Osteoblast (primary cell): ENCODE data around the gene ZNF710. TPM values are rescaled to one million over a fixed set of nuclear protein-coding genes. Genes with fewer than 3 reads are reported as not detected.

Experiments
- DNase-seq: peaks from one replicate; pipeline ENCODE4 v3.0.0; 2011; ENCODE audit warnings: low spot score, mixed read lengths; ENCODE audit not compliant: insufficient read length; ENCODE audit errors: missing footprints
- H2AFZ ChIP-seq: 2 replicates; pipeline ENCODE4 v1.6.0; 2011; ENCODE audit warnings: mild to moderate bottlenecking, low read length
- H3K27ac ChIP-seq: 2 replicates; pipeline ENCODE4 v1.5.1; 2011; ENCODE audit warnings: mild to moderate bottlenecking, low read depth, low read length, moderate library complexity
- H3K27me3 ChIP-seq: 2 replicates; pipeline ENCODE4 v1.6.0; 2012; ENCODE audit warnings: mild to moderate bottlenecking, control low read depth, inconsistent platforms, low read length, moderate library complexity; ENCODE audit not compliant: insufficient read depth
- H3K36me3 ChIP-seq: 2 replicates; pipeline ENCODE4 v1.5.1; 2011; ENCODE audit warnings: mild to moderate bottlenecking, low read length, control low read depth, moderate library complexity; ENCODE audit not compliant: insufficient read depth
- H3K4me1 ChIP-seq: 2 replicates; pipeline ENCODE4 v1.5.1; 2011; ENCODE audit warnings: mild to moderate bottlenecking, low read length, control low read depth, moderate library complexity; ENCODE audit not compliant: insufficient read depth
- H3K4me2 ChIP-seq: 2 replicates; pipeline ENCODE4 v1.6.0; 2011; ENCODE audit warnings: mild to moderate bottlenecking, low read length; ENCODE audit not compliant: insufficient read depth
- H3K4me3 ChIP-seq: fragments of 200-600 bp; sonication (generic); 3 replicates; pipeline ENCODE4 v1.5.1; 2012; ENCODE audit warnings: mild to moderate bottlenecking, low read length, inconsistent platforms; ENCODE audit not compliant: insufficient read depth
- H3K79me2 ChIP-seq: 2 replicates; pipeline ENCODE4 v1.6.0; 2012; ENCODE audit warnings: mild to moderate bottlenecking, low read length, control low read depth, inconsistent platforms; ENCODE audit not compliant: insufficient read depth
- H3K9me3 ChIP-seq: 2 replicates; pipeline ENCODE4 v1.5.1; 2011; ENCODE audit warnings: low read depth, low read length, control low read depth
- H4K20me1 ChIP-seq: 2 replicates; pipeline ENCODE4 v1.6.0; 2012; ENCODE audit warnings: mild to moderate bottlenecking, low read length, control low read depth; ENCODE audit not compliant: insufficient read depth
- total RNA-seq: library from RNA; depleted of rRNA; stranded (reverse); fragments of >200 nt; gene quantifications from 2 replicates; pipeline ENCODE4 v1.2.3, GENCODE V29; 2012
- TF ChIP-seq, protein P1 (sequence below): IDR thresholded peaks from 2 replicates; pipeline ENCODE4 v1.5.1; 2011; ENCODE audit warnings: mild to moderate bottlenecking, low read depth, low read length, moderate library complexity; ENCODE audit errors: extremely low read depth

The ZNF710 gene
- total RNA-seq, 1 donor: 10.9 TPM

DNA sequence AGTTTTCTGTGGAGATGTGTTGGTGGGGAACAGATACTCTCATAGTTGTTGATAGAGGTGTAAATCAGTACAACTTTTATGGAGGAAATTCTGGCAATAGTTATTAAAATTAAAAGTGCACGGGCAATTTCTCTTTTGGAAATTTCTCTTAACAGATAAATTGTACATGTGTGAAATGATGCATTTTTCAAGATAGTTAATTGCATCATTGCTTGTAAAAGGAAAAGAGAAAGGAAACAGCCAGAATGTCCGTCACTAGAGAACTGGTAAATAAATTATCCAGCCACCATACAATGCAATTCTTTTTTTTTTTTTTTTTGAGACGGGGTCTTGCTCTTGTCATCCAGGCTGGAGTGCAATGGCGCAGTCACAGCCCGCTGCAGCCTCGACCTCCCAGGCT lies 14.2 kb downstream of the ZNF710 start:
- Histone ChIP-seq H4K20me1 (peaks cover 17% of the 10 kb centered on the region), H3K79me2 (peaks cover 67% of the 10 kb centered on the region), H3K4me3 (no peak overlapping the region), H3K9me3 (no peaks in the 10 kb centered on the region), H3K27me3 (no peaks in the 10 kb centered on the region), H3K36me3 (no peaks in the 10 kb centered on the region), H2AFZ (no peak overlapping the region), H3K4me1 (no peaks in the 10 kb centered on the region), H3K27ac (no peak overlapping the region), H3K4me2 (no peak overlapping the region)
- no peak for DNase-seq
- TF ChIP-seq, protein P1, sequence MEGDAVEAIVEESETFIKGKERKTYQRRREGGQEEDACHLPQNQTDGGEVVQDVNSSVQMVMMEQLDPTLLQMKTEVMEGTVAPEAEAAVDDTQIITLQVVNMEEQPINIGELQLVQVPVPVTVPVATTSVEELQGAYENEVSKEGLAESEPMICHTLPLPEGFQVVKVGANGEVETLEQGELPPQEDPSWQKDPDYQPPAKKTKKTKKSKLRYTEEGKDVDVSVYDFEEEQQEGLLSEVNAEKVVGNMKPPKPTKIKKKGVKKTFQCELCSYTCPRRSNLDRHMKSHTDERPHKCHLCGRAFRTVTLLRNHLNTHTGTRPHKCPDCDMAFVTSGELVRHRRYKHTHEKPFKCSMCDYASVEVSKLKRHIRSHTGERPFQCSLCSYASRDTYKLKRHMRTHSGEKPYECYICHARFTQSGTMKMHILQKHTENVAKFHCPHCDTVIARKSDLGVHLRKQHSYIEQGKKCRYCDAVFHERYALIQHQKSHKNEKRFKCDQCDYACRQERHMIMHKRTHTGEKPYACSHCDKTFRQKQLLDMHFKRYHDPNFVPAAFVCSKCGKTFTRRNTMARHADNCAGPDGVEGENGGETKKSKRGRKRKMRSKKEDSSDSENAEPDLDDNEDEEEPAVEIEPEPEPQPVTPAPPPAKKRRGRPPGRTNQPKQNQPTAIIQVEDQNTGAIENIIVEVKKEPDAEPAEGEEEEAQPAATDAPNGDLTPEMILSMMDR: no peak

- Histone ChIP-seq H4K20me1 (peaks cover 17% of the 10 kb centered on the region), H2AFZ (no peak overlapping the region), H3K4me3 (no peak overlapping the region), H3K36me3 (no peaks in the 10 kb centered on the region), H3K9me3 (no peaks in the 10 kb centered on the region), H3K27me3 (no peaks in the 10 kb centered on the region), H3K79me2 (peaks cover 70% of the 10 kb centered on the region), H3K27ac (no peak overlapping the region), H3K4me2 (no peak overlapping the region), H3K4me1 (no peaks in the 10 kb centered on the region)
- TF ChIP-seq, protein P1: no peak
- DNase-seq: no peak
Observed at GRCh38 chr15:90015749-90016148, 14.6 kb downstream of the ZNF710 start.

GRCh38 chr15:90016721-90017120 lies 15.6 kb downstream of the ZNF710 start:
- Histone ChIP-seq H2AFZ (no peak overlapping the region), H3K36me3 (peaks cover 2% of the 10 kb centered on the region), H3K27me3 (no peaks in the 10 kb centered on the region), H3K4me3 (no peak overlapping the region), H3K79me2 (peaks cover 71% of the 10 kb centered on the region), H3K4me2 (no peak overlapping the region), H3K27ac (no peak overlapping the region), H4K20me1 (peaks cover 26% of the 10 kb centered on the region), H3K4me1 (no peaks in the 10 kb centered on the region), H3K9me3 (no peaks in the 10 kb centered on the region)
- DNase-seq: no peak
- TF ChIP-seq, protein P1: no peak

- H3K4me1 ChIP-seq: no peaks in the 10 kb centered on the region
- H3K4me2 ChIP-seq: no peak overlapping the region
- H3K79me2 ChIP-seq: peaks cover 74% of the 10 kb centered on the region
- H3K36me3 ChIP-seq: peaks cover 2% of the 10 kb centered on the region
- no peak overlapping the region for H3K27ac ChIP-seq
- TF ChIP-seq, protein P1: no peak
- H3K9me3 ChIP-seq: no peaks in the 10 kb centered on the region
- H4K20me1 ChIP-seq: peaks cover 29% of the 10 kb centered on the region
- no peak overlapping the region for H2AFZ ChIP-seq
- no peaks in the 10 kb centered on the region for H3K27me3 ChIP-seq
- DNase-seq: no peak
- no peak overlapping the region for H3K4me3 ChIP-seq
Observed at GRCh38 chr15:90018216-90018831, 17.2 kb downstream of the ZNF710 start.
